Hematopoietic multipotent progenitor cell treated with erythropoietin and hydrocortisone succinate and interleukin-3 and kit ligand, for 6 days (in vitro differentiated cells): Measurements from ENCODE around the gene GPC3.
A peak's percentile ranks its signal among the peaks of the same experiment; 100 is the strongest.

Experiments
- DNase-seq: peaks from one replicate; pipeline ENCODE4 v3.0.0-alpha.2; 2015

The GPC3 gene

GRCh38 chrX:133745349-133745748, 240.0 kb downstream of the GPC3 start:
- no peak for DNase-seq

- DNase-seq, result no peak
Observed at GRCh38 chrX:133742602-133743305, 242.6 kb downstream of the GPC3 start.

- no peak for DNase-seq
Observed at GRCh38 chrX:133741303-133741702, 244.1 kb downstream of the GPC3 start.

GRCh38 chrX:133726642-133727041, 258.8 kb downstream of the GPC3 start:
- DNase-seq, result no peak

- DNase-seq, result no peak
Observed at GRCh38 chrX:133726211-133726630, 259.2 kb downstream of the GPC3 start.

- DNase-seq, result no peak
Observed at GRCh38 chrX:133723930-133724329, 261.5 kb downstream of the GPC3 start.

- DNase-seq, result no peak
Observed at GRCh38 chrX:133722756-133723155, 262.6 kb downstream of the GPC3 start.

GRCh38 chrX:133720269-133720668, 265.1 kb downstream of the GPC3 start:
- peak; percentile 1 for DNase-seq

GRCh38 chrX:133715715-133716114, 269.7 kb downstream of the GPC3 start:
- no peak for DNase-seq

GRCh38 chrX:133709501-133709900, 275.9 kb downstream of the GPC3 start:
- no peak for DNase-seq

- no peak for DNase-seq
Observed at GRCh38 chrX:133706890-133707289, 278.5 kb downstream of the GPC3 start.

GRCh38 chrX:133702230-133702629, 283.2 kb downstream of the GPC3 start:
- no peak for DNase-seq

GRCh38 chrX:133699023-133699728, 286.2 kb downstream of the GPC3 start:
- no peak for DNase-seq

GRCh38 chrX:133698298-133698697, 287.1 kb downstream of the GPC3 start:
- DNase-seq, result peak; percentile 3

- DNase-seq, result no peak
Observed at GRCh38 chrX:133697656-133698055, 287.7 kb downstream of the GPC3 start.

GRCh38 chrX:133689997-133690599, 295.3 kb downstream of the GPC3 start:
- DNase-seq, result no peak

- no peak for DNase-seq
Observed at GRCh38 chrX:133685822-133686221, 299.6 kb downstream of the GPC3 start.

- DNase-seq, result no peak
Observed at GRCh38 chrX:133681897-133682296, 303.5 kb downstream of the GPC3 start.

GRCh38 chrX:133681421-133681820, 304.0 kb downstream of the GPC3 start:
- no peak for DNase-seq

- DNase-seq, result no peak
Observed at GRCh38 chrX:133677123-133678063, 308.0 kb downstream of the GPC3 start.

- DNase-seq, result no peak
Observed at GRCh38 chrX:133676344-133677122, 308.9 kb downstream of the GPC3 start.
